Small intestine (tissue), 7 donors: ENCODE measurements around the gene PRKCE. TPM values are rescaled to one million over a fixed set of nuclear protein-coding genes. Genes with fewer than 3 reads are reported as not detected.

Experiments
- DNase-seq, 2 donors: peaks; one replicate each; pipeline versions ENCODE4 v3.0.0 to v3.0.0-alpha.2; 2013
- FAIRE-seq: peaks from 2 replicates; lab custom pipeline; 2012; peaks lifted over from hg19 to GRCh38; lab: Jason Lieb, UNC
- H3K27ac ChIP-seq, 3 donors: one replicate each; pipeline ENCODE4 v1.5.1; 2013; ENCODE audit warnings: low read length in 2 of 3, mild to moderate bottlenecking in 2 of 3, control low read depth in 1 of 3, inconsistent platforms in 1 of 3, low read depth in 1 of 3, moderate library complexity in 1 of 3
- H3K27me3 ChIP-seq, 3 donors: one replicate each; pipeline ENCODE4 v1.6.1; 2013; ENCODE audit warnings: low read length in 3 of 3, inconsistent platforms in 1 of 3; ENCODE audit not compliant: control insufficient read depth in 3 of 3, insufficient read depth in 3 of 3
- H3K36me3 ChIP-seq, 3 donors: one replicate each; pipeline ENCODE4 v1.6.1; 2013; ENCODE audit warnings: low read length in 3 of 3, inconsistent platforms in 1 of 3, low read depth in 1 of 3, mild to moderate bottlenecking in 1 of 3, moderate library complexity in 1 of 3; ENCODE audit not compliant: control insufficient read depth in 3 of 3, insufficient read depth in 2 of 3
- H3K4me1 ChIP-seq, 3 donors: one replicate each; pipeline ENCODE4 v1.6.1; 2013; ENCODE audit warnings: low read length in 2 of 3, inconsistent platforms in 1 of 3, low read depth in 1 of 3, mild to moderate bottlenecking in 1 of 3, moderate library complexity in 1 of 3; ENCODE audit not compliant: control insufficient read depth in 3 of 3, insufficient read depth in 2 of 3
- H3K4me3 ChIP-seq, 3 donors: one replicate each; pipeline ENCODE4 v1.5.1; 2013; ENCODE audit warnings: low read length in 3 of 3, control low read depth in 1 of 3, inconsistent platforms in 1 of 3, low read depth in 1 of 3, mild to moderate bottlenecking in 1 of 3, moderate library complexity in 1 of 3
- H3K9me3 ChIP-seq, 2 donors: one replicate each; pipeline ENCODE4 v1.6.1; 2013; ENCODE audit warnings: low read depth in 1 of 2, low read length in 1 of 2; ENCODE audit not compliant: control insufficient read depth in 2 of 2, insufficient read depth in 1 of 2
- WGBS, 3 donors: extraction: QIAGEN DNeasy Blood & Tissue Kit; methylation state at CpG; one replicate each; pipeline ENCODE4 v1.1.7; 2013; 5-methylcytosine and 5-hydroxymethylcytosine counted together
- polyA plus RNA-seq, 4 donors: library from polyadenylated mRNA; stranded (reverse) in 3 of 4; unstranded in 1 of 4; fragments of 200-250 nt in 3 of 4; fragments of 120-200 nt in 1 of 4; gene quantifications; one replicate each; pipeline versions ENCODE4 v1.2.1 to v1.2.3, GENCODE V29; 2013
- donor health status: healthy with polysubstance abuse.
- donor health status: control.
- donor health status: control.
- donor health status: Bipolar disorder and iron deficiency.
- donor health status: healthy.

Gene PRKCE
- polyA plus RNA-seq, 4 donors: 2.2 to 7.1 (median 5.4) TPM

- H3K27ac ChIP-seq: no peak overlapping the region
- H3K4me3 ChIP-seq: no peak overlapping the region
- peaks cover 0 to 4% (median 0%) of the 10 kb centered on the region in 3 donors for H3K36me3 ChIP-seq
- H3K27me3 ChIP-seq: no peaks in the 10 kb centered on the region
- H3K4me1 ChIP-seq: no peaks in the 10 kb centered on the region
- WGBS, 3 donors: 79 to 89% (median 88%) methylated on average over 2 of the region's 2 CpGs
- no peak for FAIRE-seq
- DNase-seq: no peak
- H3K9me3 ChIP-seq: no peaks in the 10 kb centered on the region
Measured at GRCh38 chr2:45732436-45732835, 81.0 kb downstream of the PRKCE start.

DNA sequence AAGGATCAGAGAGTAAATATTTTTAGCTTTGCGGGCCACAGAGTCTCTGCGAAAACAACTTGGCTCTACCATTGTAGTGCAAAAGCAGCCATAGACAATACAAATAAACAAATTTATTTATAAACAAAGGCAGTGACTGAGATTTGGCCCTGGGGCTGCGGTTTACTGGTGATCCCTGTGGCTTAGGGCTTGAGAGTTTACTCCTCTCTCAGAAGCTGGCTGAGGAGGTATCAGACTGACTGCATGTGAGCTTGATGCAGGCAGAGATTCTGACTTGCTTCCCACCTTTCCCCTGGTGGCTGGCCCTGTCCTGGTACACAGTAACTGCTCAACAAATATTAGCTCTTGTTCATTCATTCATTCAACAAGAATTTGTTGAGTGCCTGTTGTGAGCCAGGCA lies 81.5 kb downstream of the PRKCE start:
- WGBS, 3 donors: 80 to 92% (median 88%) methylated on average over 3 of the region's 3 CpGs
- H3K4me3 ChIP-seq: no peak overlapping the region
- no peaks in the 10 kb centered on the region for H3K9me3 ChIP-seq
- FAIRE-seq: no peak
- peaks cover 0 to 5% (median 0%) of the 10 kb centered on the region in 3 donors for H3K36me3 ChIP-seq
- H3K27ac ChIP-seq: no peak overlapping the region
- no peaks in the 10 kb centered on the region for H3K27me3 ChIP-seq
- no peak for DNase-seq
- peaks cover 0 to 4% (median 0%) of the 10 kb centered on the region in 3 donors for H3K4me1 ChIP-seq

GRCh38 chr2:45734336-45734735 lies 82.9 kb downstream of the PRKCE start:
- Histone ChIP-seq H3K36me3 (peaks cover 0 to 5% (median 0%) of the 10 kb centered on the region in 3 donors), H3K4me1 (peaks cover 0 to 4% (median 0%) of the 10 kb centered on the region in 3 donors), H3K9me3 (no peaks in the 10 kb centered on the region), H3K27ac (no peak overlapping the region), H3K4me3 (no peak overlapping the region), H3K27me3 (no peaks in the 10 kb centered on the region)
- DNase-seq: no peak
- no peak for FAIRE-seq
- 96% methylated on average over 6 of the region's 6 CpGs for WGBS, 3 donors

DNA sequence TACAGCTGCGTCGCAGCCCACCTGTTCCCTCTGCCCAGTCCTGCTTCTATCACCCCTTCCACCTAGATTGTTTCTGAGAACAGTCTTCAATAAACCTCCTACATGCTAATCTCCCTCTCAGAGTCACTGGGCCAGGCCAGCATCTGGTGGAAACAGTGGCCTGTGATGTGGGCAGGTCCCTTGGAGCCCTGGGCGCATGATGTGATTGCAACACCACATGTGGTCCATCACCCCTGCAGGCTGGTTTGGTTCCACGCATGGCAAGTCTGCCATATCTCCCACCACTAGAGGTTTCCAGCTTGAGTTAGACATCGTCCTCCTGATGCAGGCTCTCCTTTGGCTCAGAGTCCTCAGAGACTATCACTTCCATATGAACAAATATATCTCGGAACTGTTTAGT lies 83.5 kb downstream of the PRKCE start:
- 86 to 94% (median 91%) methylated on average over 6 of the region's 6 CpGs for WGBS, 3 donors
- no peak for FAIRE-seq

GRCh38 chr2:45736757-45737704 lies 85.6 kb downstream of the PRKCE start:
- no peak overlapping the region for H3K27ac ChIP-seq
- WGBS, 3 donors: 90 to 96% (median 94%) methylated on average over 27 of the region's 27 CpGs
- peaks cover 0 to 5% (median 0%) of the 10 kb centered on the region in 3 donors for H3K36me3 ChIP-seq
- no peak for FAIRE-seq
- DNase-seq: no peak
- H3K9me3 ChIP-seq: no peaks in the 10 kb centered on the region
- H3K4me3 ChIP-seq: no peak overlapping the region
- H3K27me3 ChIP-seq: no peaks in the 10 kb centered on the region
- H3K4me1 ChIP-seq: peaks cover 0 to 4% (median 0%) of the 10 kb centered on the region in 3 donors

More for the DNA sequence above, 83.5 kb downstream of the PRKCE start:
- H3K4me1 ChIP-seq: peaks cover 0 to 4% (median 0%) of the 10 kb centered on the region in 3 donors
- no peak overlapping the region for H3K27ac ChIP-seq
- no peaks in the 10 kb centered on the region for H3K9me3 ChIP-seq
- DNase-seq: no peak
- H3K27me3 ChIP-seq: no peaks in the 10 kb centered on the region
- no peak overlapping the region for H3K4me3 ChIP-seq
- peaks cover 0 to 5% (median 0%) of the 10 kb centered on the region in 3 donors for H3K36me3 ChIP-seq

- Histone ChIP-seq H3K27me3 (no peaks in the 10 kb centered on the region), H3K4me3 (no peak overlapping the region), H3K9me3 (no peaks in the 10 kb centered on the region), H3K27ac (no peak overlapping the region), H3K36me3 (peaks cover 0 to 5% (median 0%) of the 10 kb centered on the region in 3 donors), H3K4me1 (peaks cover 0 to 5% (median 4%) of the 10 kb centered on the region in 3 donors)
- DNase-seq (no peak), FAIRE-seq (no peak)
Measured at GRCh38 chr2:45739796-45740485, 88.5 kb downstream of the PRKCE start.

DNA sequence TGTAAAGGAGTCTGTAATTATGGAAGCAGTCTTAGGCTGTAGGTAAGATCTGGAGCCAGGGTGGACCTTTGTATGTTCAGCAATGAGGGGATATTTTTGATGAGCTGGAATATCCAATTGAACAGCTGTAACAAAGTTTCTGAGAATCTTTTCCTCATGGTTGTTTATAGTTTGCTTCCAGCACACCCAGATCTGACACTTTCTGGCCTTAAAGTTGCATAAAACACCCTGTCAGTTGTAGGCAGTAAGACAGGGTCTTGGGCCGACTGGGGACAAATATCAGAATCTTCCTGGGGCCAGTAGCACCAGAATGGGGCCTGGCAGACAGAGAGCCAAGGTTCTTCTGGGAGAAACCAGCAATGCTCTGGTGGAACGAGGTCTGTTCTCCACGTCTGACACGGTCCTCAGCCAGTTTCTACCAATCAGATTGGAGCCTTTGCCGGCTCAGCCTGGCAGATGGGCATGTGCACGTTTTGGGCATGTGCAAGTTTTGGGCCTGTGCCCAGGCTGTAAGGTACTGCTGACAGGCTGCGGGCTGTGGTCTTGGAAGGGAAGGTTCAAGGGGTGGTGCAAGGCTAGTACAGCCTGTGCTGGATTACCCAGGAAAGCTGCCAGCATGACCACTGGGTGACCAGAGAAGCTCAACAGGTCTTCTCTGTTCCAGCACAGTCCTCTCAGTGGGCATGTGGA lies 89.8 kb downstream of the PRKCE start:
- peaks cover 0 to 5% (median 4%) of the 10 kb centered on the region in 3 donors for H3K4me1 ChIP-seq
- no peak overlapping the region for H3K27ac ChIP-seq
- 51 to 68% (median 63%) methylated on average over 7 of the region's 7 CpGs for WGBS, 3 donors

More for the DNA sequence above, 89.8 kb downstream of the PRKCE start:
- DNase-seq (no peak), FAIRE-seq (no peak)
- Histone ChIP-seq H3K9me3 (no peaks in the 10 kb centered on the region), H3K27me3 (no peaks in the 10 kb centered on the region), H3K36me3 (peaks cover 0 to 5% (median 0%) of the 10 kb centered on the region in 3 donors), H3K4me3 (no peak overlapping the region)
